Activated CD4-positive, alpha-beta T cell treated with anti-CD3 and anti-CD28 coated beads, Interleukin-2, amount 50 U/mL, for 24 hours (primary cell): ENCODE data around the gene SLC17A7.
"Not testable (repeated sequence)": the region's sequence is repeated elsewhere in the genome, so short reads cannot be mapped to it uniquely, and the experiment has no call there.

Experiments
- DNase-seq, 2 donors: peaks; one replicate each; pipeline ENCODE4 v3.0.0-alpha.2; 2020; ENCODE audit warnings: low read depth in 1 of 2, low spot score in 1 of 2

The SLC17A7 gene

GRCh38 chr19:49445997-49446396 is 4.7 kb upstream of the SLC17A7 start:
- no peak for DNase-seq

- not testable (repeated sequence) for DNase-seq
Observed at GRCh38 chr19:49444100-49444700, 2.9 kb upstream of the SLC17A7 start.

GRCh38 chr19:49443366-49444099 is 2.2 kb upstream of the SLC17A7 start:
- peak; percentile 90 to 91 for DNase-seq

- no peak for DNase-seq
Observed at GRCh38 chr19:49442771-49443365, 1.5 kb upstream of the SLC17A7 start.

GRCh38 chr19:49442354-49442753 is 1.0 kb upstream of the SLC17A7 start:
- no peak for DNase-seq

- no peak for DNase-seq
Observed at GRCh38 chr19:49441960-49442350, 628 bp upstream of the SLC17A7 start.

GRCh38 chr19:49440439-49441209 is 703 bp downstream of the SLC17A7 start:
- DNase-seq, result no peak

- no peak for DNase-seq
Observed at GRCh38 chr19:49439836-49440235, 1.5 kb downstream of the SLC17A7 start.

GRCh38 chr19:49438261-49438660 is 3.1 kb downstream of the SLC17A7 start:
- DNase-seq, result no peak

- DNase-seq, result no peak
Observed at GRCh38 chr19:49437231-49437630, 4.1 kb downstream of the SLC17A7 start.

- no peak for DNase-seq
Observed at GRCh38 chr19:49436381-49437017, 4.8 kb downstream of the SLC17A7 start.

- no peak for DNase-seq
Observed at GRCh38 chr19:49435670-49436069, 5.7 kb downstream of the SLC17A7 start.

GRCh38 chr19:49434907-49435583 is 6.3 kb downstream of the SLC17A7 start:
- no peak for DNase-seq

GRCh38 chr19:49433240-49433901 is 8.0 kb downstream of the SLC17A7 start:
- DNase-seq, result no peak

- DNase-seq, result no peak
Observed at GRCh38 chr19:49432141-49433073, 8.9 kb downstream of the SLC17A7 start.

- DNase-seq, result no peak
Observed at GRCh38 chr19:49431330-49431749, 10.0 kb downstream of the SLC17A7 start.

- no peak for DNase-seq
Observed at GRCh38 chr19:49430678-49431329, 10.5 kb downstream of the SLC17A7 start.

- no peak for DNase-seq
Observed at GRCh38 chr19:49430172-49430677, 11.1 kb downstream of the SLC17A7 start.
